Stomach (tissue), 9 donors: ENCODE data around the gene MPZL1. TPM values are rescaled to one million over a fixed set of nuclear protein-coding genes. Genes with fewer than 3 reads are reported as not detected.

Experiments
- DNase-seq, 2 donors: peaks; one replicate each; pipeline versions ENCODE4 v3.0.0 to v3.0.0-alpha.2; 2013 to 2019
- H3K27ac ChIP-seq, 5 donors: fragments of 200-600 bp in 4 of 5; sonication (generic) in 4 of 5; one replicate each; pipeline ENCODE4 v1.5.1; 2013 to 2019; ENCODE audit warnings: mild to moderate bottlenecking in 1 of 5, moderate library complexity in 1 of 5
- H3K27me3 ChIP-seq, 3 donors: fragments of 200-600 bp; sonication (generic); one replicate each; pipeline ENCODE4 v1.5.1; 2017 to 2019; ENCODE audit warnings: mixed run types in 1 of 3
- H3K36me3 ChIP-seq, 4 donors: fragments of 200-600 bp; sonication (generic); 1 replicate in 3 of 4; 2 replicates in 1 of 4; pipeline ENCODE4 v1.5.1; 2016 to 2019
- H3K4me1 ChIP-seq, 4 donors: fragments of 200-600 bp; sonication (generic); one replicate each; pipeline ENCODE4 v1.5.1; 2016 to 2019
- H3K4me3 ChIP-seq, 4 donors: fragments of 200-600 bp; sonication (generic) in 3 of 4; one replicate each; pipeline ENCODE4 v1.5.1; 2016 to 2019; ENCODE audit warnings: mild to moderate bottlenecking in 1 of 4
- H3K9me3 ChIP-seq, 4 donors: fragments of 200-600 bp; sonication (generic); one replicate each; pipeline ENCODE4 v1.5.1; 2016 to 2019
- EP300 ChIP-seq: sonication (generic); formaldehyde crosslinking; IDR thresholded peaks from one replicate; pipeline ENCODE4 v1.6.1; 2017; ENCODE audit warnings: antibody characterized with exemption
- POLR2A ChIP-seq, 4 donors: fragments of 450-650 bp; IDR thresholded peaks; one replicate each; pipeline ENCODE4 v1.6.1; 2016; ENCODE audit warnings: antibody characterized with exemption in 4 of 4, control low read depth in 2 of 4, mild to moderate bottlenecking in 1 of 4, moderate library complexity in 1 of 4
- POLR2AphosphoS5 ChIP-seq, 3 donors: sonication (generic); formaldehyde crosslinking; IDR thresholded peaks; one replicate each; pipeline ENCODE4 v1.6.1; 2016; ENCODE audit warnings: antibody characterized with exemption in 3 of 3
- WGBS, 5 donors: extraction: QIAGEN DNeasy Blood & Tissue Kit in 3 of 5; methylation state at CpG; one replicate each; pipeline versions ENCODE4 v1.1.5 to v1.1.7; 2013 to 2018; 5-methylcytosine and 5-hydroxymethylcytosine counted together
- intact Hi-C: fragments of 100-400 bp; cut with DNase I; formaldehyde crosslinking; loops from one replicate; pipeline ENCODE4 v1.15.1; 2023; ENCODE audit warnings: low total_unique reads
- polyA plus RNA-seq, 3 donors: library from polyadenylated mRNA; stranded (reverse); fragments of 200-250 nt; gene quantifications; one replicate each; pipeline ENCODE4 v1.2.3, GENCODE V29; 2013
- total RNA-seq, 5 donors: library from RNA; depleted of rRNA; stranded (reverse); fragments of >200 nt; gene quantifications; one replicate each; pipeline versions ENCODE4 v1.1.0 to v1.2.3, GENCODE V29; 2014 to 2016
- TF ChIP-seq, protein P1 (sequence below), 7 experiments: fragments of 450-650 bp in 4 of 7; fragments of 200-600 bp in 3 of 7; sonication (generic) in 3 of 7; IDR thresholded peaks; one replicate each; pipeline ENCODE4 v1.5.1; 2016 to 2019; ENCODE audit warnings: antibody characterized with exemption in 7 of 7, control low read depth in 2 of 7, mild to moderate bottlenecking in 1 of 7
- donor health status: healthy with polysubstance abuse.
- donor health status: Bipolar disorder and iron deficiency.
- donor health status: healthy.

The MPZL1 gene
- total and polyA plus RNA-seq, 8 donors: 7.2 to 115 (median 30.6) TPM

DNA sequence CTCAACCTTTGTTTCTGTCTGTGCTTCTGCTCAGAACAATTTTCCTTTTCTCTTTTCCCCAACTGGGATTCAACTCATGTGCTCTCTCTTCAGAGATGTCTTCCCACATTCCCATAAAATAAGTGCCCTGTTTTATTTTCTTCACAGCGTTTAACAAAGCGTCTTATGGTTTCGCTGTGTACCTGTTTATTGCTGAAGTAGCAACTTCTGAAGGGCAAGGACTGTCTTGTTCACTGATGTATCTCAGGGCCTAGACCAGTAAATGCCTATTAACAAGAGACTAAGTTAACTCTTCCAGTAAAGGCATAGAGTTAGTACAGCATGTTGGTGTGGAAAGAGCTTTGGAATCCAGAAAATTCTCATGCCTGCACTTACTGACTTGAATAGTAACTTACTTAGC, 42.9 kb upstream of the MPZL1 start:
- peaks cover 0 to 3% (median 0%) of the 10 kb centered on the region in 4 donors for H3K36me3 ChIP-seq
- TF ChIP-seq POLR2AphosphoS5 (IDR thresholded peaks at IDR 0.05): no peak
- TF ChIP-seq EP300: no peak
- TF ChIP-seq, protein P1, sequence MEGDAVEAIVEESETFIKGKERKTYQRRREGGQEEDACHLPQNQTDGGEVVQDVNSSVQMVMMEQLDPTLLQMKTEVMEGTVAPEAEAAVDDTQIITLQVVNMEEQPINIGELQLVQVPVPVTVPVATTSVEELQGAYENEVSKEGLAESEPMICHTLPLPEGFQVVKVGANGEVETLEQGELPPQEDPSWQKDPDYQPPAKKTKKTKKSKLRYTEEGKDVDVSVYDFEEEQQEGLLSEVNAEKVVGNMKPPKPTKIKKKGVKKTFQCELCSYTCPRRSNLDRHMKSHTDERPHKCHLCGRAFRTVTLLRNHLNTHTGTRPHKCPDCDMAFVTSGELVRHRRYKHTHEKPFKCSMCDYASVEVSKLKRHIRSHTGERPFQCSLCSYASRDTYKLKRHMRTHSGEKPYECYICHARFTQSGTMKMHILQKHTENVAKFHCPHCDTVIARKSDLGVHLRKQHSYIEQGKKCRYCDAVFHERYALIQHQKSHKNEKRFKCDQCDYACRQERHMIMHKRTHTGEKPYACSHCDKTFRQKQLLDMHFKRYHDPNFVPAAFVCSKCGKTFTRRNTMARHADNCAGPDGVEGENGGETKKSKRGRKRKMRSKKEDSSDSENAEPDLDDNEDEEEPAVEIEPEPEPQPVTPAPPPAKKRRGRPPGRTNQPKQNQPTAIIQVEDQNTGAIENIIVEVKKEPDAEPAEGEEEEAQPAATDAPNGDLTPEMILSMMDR (IDR thresholded peaks at IDR 0.05): no peak
- TF ChIP-seq POLR2A (IDR thresholded peaks at IDR 0.05): no peak
- peaks cover 7 to 34% (median 18%) of the 10 kb centered on the region in 4 donors for H3K4me1 ChIP-seq
- intact Hi-C loops: no loop called here
- DNase-seq: no peak
- no peak overlapping the region for H3K27ac ChIP-seq
- no peaks in the 10 kb centered on the region for H3K9me3 ChIP-seq
- H3K4me3 ChIP-seq: no peak overlapping the region
- H3K27me3 ChIP-seq: no peaks in the 10 kb centered on the region
- WGBS, 5 donors: 93 to 98% (median 97%) methylated on average over 3 of the region's 3 CpGs

DNA sequence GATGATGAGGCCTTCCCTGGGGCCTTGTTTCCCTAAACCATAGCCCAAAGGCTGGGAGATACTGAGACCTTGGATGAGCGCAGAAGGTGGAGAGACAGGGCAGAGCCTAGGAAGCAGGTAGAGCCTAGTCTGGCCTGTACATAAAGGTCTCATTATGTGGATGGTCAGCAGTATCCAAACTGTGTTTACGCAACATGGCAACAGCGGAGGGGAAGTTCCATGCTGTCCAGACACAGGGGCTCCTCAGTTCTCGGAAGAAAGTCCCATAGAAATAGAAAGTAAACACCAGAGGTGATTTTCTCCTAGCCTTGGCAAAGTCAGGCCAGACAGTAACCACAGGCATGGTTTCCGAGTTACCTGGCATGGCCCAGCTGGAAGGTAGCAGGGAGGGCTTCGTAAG, 42.1 kb upstream of the MPZL1 start:
- no peak for TF ChIP-seq POLR2AphosphoS5 (IDR thresholded peaks at IDR 0.05)
- TF ChIP-seq, protein P1 (IDR thresholded peaks at IDR 0.05): no peak
- TF ChIP-seq EP300: no peak
- TF ChIP-seq POLR2A (IDR thresholded peaks at IDR 0.05): no peak
- Histone ChIP-seq H3K27ac (peak overlapping the region in 2 of 5 donors; percentile 6 to 76), H3K27me3 (no peaks in the 10 kb centered on the region), H3K36me3 (peaks cover 0 to 11% (median 2%) of the 10 kb centered on the region in 4 donors), H3K4me1 (peaks cover 7 to 43% (median 23%) of the 10 kb centered on the region in 4 donors), H3K4me3 (no peak overlapping the region), H3K9me3 (no peaks in the 10 kb centered on the region)
- 82 to 91% (median 89%) methylated on average over 6 of the region's 6 CpGs for WGBS, 5 donors
- intact Hi-C loops: no loop called here
- DNase-seq: no peak

DNA sequence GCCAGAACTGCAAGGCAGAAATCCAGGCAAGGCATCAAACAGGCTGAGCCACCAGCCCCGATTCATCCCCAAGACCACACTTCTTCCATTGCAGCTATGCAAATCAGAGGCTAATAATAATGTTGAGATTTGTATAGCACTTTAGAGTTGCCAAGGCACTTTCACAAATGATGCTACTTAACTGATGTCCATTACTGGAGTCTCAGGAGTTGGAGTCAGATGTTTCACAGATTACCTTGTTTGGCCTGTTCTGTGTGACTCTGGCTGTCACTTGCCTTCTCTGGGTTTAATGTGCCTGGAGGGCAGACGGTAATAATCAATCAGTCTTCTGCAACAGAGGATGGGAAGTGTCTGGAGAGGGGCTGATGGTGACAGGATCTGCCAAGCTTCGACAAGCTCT, 40.8 kb upstream of the MPZL1 start:
- Histone ChIP-seq H3K4me1 (peaks cover 11 to 54% (median 29%) of the 10 kb centered on the region in 4 donors), H3K4me3 (no peak overlapping the region), H3K27ac (peak overlapping the region in 4 of 5 donors; percentile 4 to 76 (median 58)), H3K36me3 (peaks cover 0 to 14% (median 6%) of the 10 kb centered on the region in 4 donors), H3K27me3 (no peaks in the 10 kb centered on the region), H3K9me3 (no peaks in the 10 kb centered on the region)
- intact Hi-C loops: no loop called here
- no peak for DNase-seq
- TF ChIP-seq POLR2AphosphoS5 (IDR thresholded peaks at IDR 0.05) (no peak), POLR2A (IDR thresholded peaks at IDR 0.05) (no peak)
- TF ChIP-seq, protein P1 (IDR thresholded peaks at IDR 0.05): no peak
- 55 to 74% (median 67%) methylated on average over 3 of the region's 3 CpGs for WGBS, 5 donors

DNA sequence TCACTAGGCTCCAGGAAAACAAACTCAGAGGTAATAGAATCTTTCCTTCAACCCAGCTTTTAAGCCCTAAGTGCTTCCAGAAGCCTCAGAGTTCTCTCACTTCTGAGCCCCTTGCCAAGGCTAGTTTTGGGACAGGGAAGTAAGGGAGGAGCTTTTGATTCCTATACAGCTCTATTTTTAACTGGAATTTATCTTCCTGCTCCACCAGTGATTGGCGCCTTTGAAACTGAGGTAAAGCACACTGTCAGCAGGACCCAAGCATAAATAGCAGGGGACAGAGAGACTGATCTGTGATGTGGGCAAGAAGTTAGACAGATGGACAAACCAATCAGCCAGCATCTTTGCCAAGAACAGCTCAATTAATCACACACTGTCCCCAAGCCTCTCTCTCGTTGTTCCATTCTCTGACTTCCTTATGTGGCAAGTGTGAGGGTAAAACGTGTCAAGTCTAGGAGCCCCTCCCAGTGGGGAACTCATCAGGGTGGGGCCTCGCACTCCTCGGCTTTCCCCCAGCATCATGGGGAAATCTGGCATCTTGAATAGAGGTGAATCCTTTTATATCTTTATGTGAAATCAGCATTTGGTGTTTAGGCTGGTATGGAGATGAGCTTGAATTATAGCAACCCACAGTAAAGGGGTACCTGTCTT, 40.2 kb upstream of the MPZL1 start:
- peak in 1 of 2 donors; percentile 36 for DNase-seq
- Histone ChIP-seq H3K27me3 (no peaks in the 10 kb centered on the region), H3K4me3 (no peak overlapping the region), H3K4me1 (peaks cover 11 to 60% (median 31%) of the 10 kb centered on the region in 4 donors), H3K9me3 (no peaks in the 10 kb centered on the region), H3K36me3 (peaks cover 0 to 20% (median 6%) of the 10 kb centered on the region in 4 donors), H3K27ac (peak overlapping the region in 4 of 5 donors; percentile 4 to 76 (median 58))
- 51 to 60% (median 58%) methylated on average over 5 of the region's 5 CpGs for WGBS, 5 donors
- TF ChIP-seq POLR2AphosphoS5 (IDR thresholded peaks at IDR 0.05) (no peak), EP300 (no peak), POLR2A (IDR thresholded peaks at IDR 0.05) (no peak)
- TF ChIP-seq, protein P1 (IDR thresholded peaks at IDR 0.05): no peak
- intact Hi-C loops: no loop called here
